Measurements from ENCODE around the gene ENPP7. TPM values are rescaled to one million over a fixed set of nuclear protein-coding genes. Genes with fewer than 3 reads are reported as not detected.

The ENPP7 gene
- polyA plus RNA-seq, 1 donor (not counting 4 experiments of a cell fraction or from before 2014, with no cell fraction given), result not detected

- Histone ChIP-seq H3K79me2 (ENCODE audit: control insufficient read depth, insufficient read depth, low read length) (no peaks in the 10 kb centered on the region), H3K4me2 (ENCODE audit: control insufficient read depth, extremely low read depth, insufficient read depth, low read depth, low read length) (no peak overlapping the region), H3K9me1 (ENCODE audit: control insufficient read depth, extremely low read depth, insufficient read depth, low read length) (no peaks in the 10 kb centered on the region), H4K20me1 (ENCODE audit: control insufficient read depth, extremely low read depth, insufficient read depth, low read length) (no peaks in the 10 kb centered on the region), H3K4me1 (ENCODE audit: control insufficient read depth, extremely low read depth, insufficient read depth, low read length) (no peaks in the 10 kb centered on the region), H3K36me3 (ENCODE audit: control insufficient read depth in 2 of 2, extremely low read depth in 1 of 2, insufficient read depth in 2 of 2, low read length in 2 of 2) (no peaks in the 10 kb centered on the region), H3K4me3 (ENCODE audit: control insufficient read depth in 2 of 3, extremely low read depth in 1 of 3, insufficient read depth in 2 of 3, low read depth in 1 of 3, low read length in 3 of 3) (no peak overlapping the region), H3K27ac (ENCODE audit: control insufficient read depth, insufficient read depth, low read length) (no peak overlapping the region), H3K9ac (ENCODE audit: control insufficient read depth, extremely low read depth, insufficient read depth, low read length) (no peak overlapping the region), H3K27me3 (ENCODE audit: control insufficient read depth, extremely low read depth, insufficient read depth, low read length) (peaks cover 25% of the 10 kb centered on the region), H3K9me3 (ENCODE audit: control insufficient read depth, low read depth, low read length) (no peaks in the 10 kb centered on the region), H2AFZ (ENCODE audit: control insufficient read depth, low read length) (no peak overlapping the region)
- FAIRE-seq, result no peak
- DNase-seq (ENCODE audit: low read depth, low spot score), result no peak
- TF ChIP-seq EZH2 (IDR thresholded peaks at IDR 0.05; ENCODE audit: low read length) (no peak), CTCF (optimal IDR thresholded peaks at IDR 0.05 in 1 of 3, IDR thresholded peaks at IDR 0.05 in 1 of 3, conservative IDR thresholded peaks at IDR 0.05 in 1 of 3; ENCODE audit: extremely low read depth in 1 of 3, insufficient read depth in 2 of 3, low read length in 3 of 3) (no peak)
- dilution Hi-C loops (cut with MboI; ENCODE audit: extremely low pct_ligation_motif_present, low sequenced_read_pairs), result no loop called here
Observed at GRCh38 chr17:79735096-79735495, 4.4 kb downstream of the ENPP7 start.

- no peak overlapping the region for H2AFZ ChIP-seq (ENCODE audit: control insufficient read depth, low read length)
- H3K9me1 ChIP-seq (ENCODE audit: control insufficient read depth, extremely low read depth, insufficient read depth, low read length), result no peaks in the 10 kb centered on the region
- no peaks in the 10 kb centered on the region for H3K79me2 ChIP-seq (ENCODE audit: control insufficient read depth, insufficient read depth, low read length)
- H3K27ac ChIP-seq (ENCODE audit: control insufficient read depth, insufficient read depth, low read length), result no peak overlapping the region
- no peak overlapping the region for H3K9ac ChIP-seq (ENCODE audit: control insufficient read depth, extremely low read depth, insufficient read depth, low read length)
- H3K36me3 ChIP-seq (ENCODE audit: control insufficient read depth in 2 of 2, extremely low read depth in 1 of 2, insufficient read depth in 2 of 2, low read length in 2 of 2), result no peaks in the 10 kb centered on the region
- no peaks in the 10 kb centered on the region for H3K4me1 ChIP-seq (ENCODE audit: control insufficient read depth, extremely low read depth, insufficient read depth, low read length)
- H3K4me3 ChIP-seq (ENCODE audit: control insufficient read depth in 2 of 3, extremely low read depth in 1 of 3, insufficient read depth in 2 of 3, low read depth in 1 of 3, low read length in 3 of 3), result no peak overlapping the region
- H3K9me3 ChIP-seq (ENCODE audit: control insufficient read depth, low read depth, low read length), result no peaks in the 10 kb centered on the region
- dilution Hi-C loops (cut with MboI; ENCODE audit: extremely low pct_ligation_motif_present, low sequenced_read_pairs), result no loop called here
- TF ChIP-seq EZH2 (IDR thresholded peaks at IDR 0.05; ENCODE audit: low read length), result no peak
- no peak for TF ChIP-seq CTCF (optimal IDR thresholded peaks at IDR 0.05 in 1 of 3, IDR thresholded peaks at IDR 0.05 in 1 of 3, conservative IDR thresholded peaks at IDR 0.05 in 1 of 3; ENCODE audit: extremely low read depth in 1 of 3, insufficient read depth in 2 of 3, low read length in 3 of 3)
- FAIRE-seq (no peak), DNase-seq (ENCODE audit: low read depth, low spot score) (no peak)
- H3K27me3 ChIP-seq (ENCODE audit: control insufficient read depth, extremely low read depth, insufficient read depth, low read length), result peaks cover 40% of the 10 kb centered on the region
- H3K4me2 ChIP-seq (ENCODE audit: control insufficient read depth, extremely low read depth, insufficient read depth, low read depth, low read length), result no peak overlapping the region
- H4K20me1 ChIP-seq (ENCODE audit: control insufficient read depth, extremely low read depth, insufficient read depth, low read length), result no peaks in the 10 kb centered on the region
Observed at GRCh38 chr17:79737046-79737921, 6.5 kb downstream of the ENPP7 start.
